ENCODE measurements around the gene APOE. TPM values are rescaled to one million over a fixed set of nuclear protein-coding genes. Genes with fewer than 3 reads are reported as not detected.

Gene APOE
- total and polyA plus RNA-seq, 2 of the 13 experiments (the other 11 are each of a cell fraction or from before 2014, with no cell fraction given), result 1,328 to 1,470 TPM

DNA sequence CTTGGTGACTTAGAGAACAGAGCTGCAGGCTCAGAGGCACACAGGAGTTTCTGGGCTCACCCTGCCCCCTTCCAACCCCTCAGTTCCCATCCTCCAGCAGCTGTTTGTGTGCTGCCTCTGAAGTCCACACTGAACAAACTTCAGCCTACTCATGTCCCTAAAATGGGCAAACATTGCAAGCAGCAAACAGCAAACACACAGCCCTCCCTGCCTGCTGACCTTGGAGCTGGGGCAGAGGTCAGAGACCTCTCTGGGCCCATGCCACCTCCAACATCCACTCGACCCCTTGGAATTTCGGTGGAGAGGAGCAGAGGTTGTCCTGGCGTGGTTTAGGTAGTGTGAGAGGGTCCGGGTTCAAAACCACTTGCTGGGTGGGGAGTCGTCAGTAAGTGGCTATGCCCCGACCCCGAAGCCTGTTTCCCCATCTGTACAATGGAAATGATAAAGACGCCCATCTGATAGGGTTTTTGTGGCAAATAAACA, 18.7 kb downstream of the APOE start (continued):
- peak; percentile 44; the same call in 1 of the 2 replicates for TF ChIP-seq PHF8 (CRISPR knock-in tag; IDR thresholded peaks at IDR 0.05)
- TF ChIP-seq ZNF557 (CRISPR knock-in tag; IDR thresholded peaks at IDR 0.05), result 0 out of 2 replicates have a peak, but pooled peaks have one; percentile 65
- no peak for TF ChIP-seq RFX3 (CRISPR knock-in tag; IDR thresholded peaks at IDR 0.05)
- no peak for TF ChIP-seq NR0B2 (CRISPR knock-in tag; IDR thresholded peaks at IDR 0.05)
- TF ChIP-seq XBP1 (CRISPR knock-in tag; IDR thresholded peaks at IDR 0.05), result no peak
- peak; percentile 56; the same call in 1 of the 2 replicates for TF ChIP-seq SRY (CRISPR knock-in tag; IDR thresholded peaks at IDR 0.05)
- 0 out of 2 replicates have a peak, but pooled peaks have one; percentile 39 for TF ChIP-seq ZNF740 (CRISPR knock-in tag; IDR thresholded peaks at IDR 0.05)
- peak; percentile 83 for TF ChIP-seq ZSCAN9 (CRISPR knock-in tag; IDR thresholded peaks at IDR 0.05; ENCODE audit: borderline replicate concordance)
- no peak for TF ChIP-seq ZNF234 (CRISPR knock-in tag; conservative IDR thresholded peaks at IDR 0.05)
- 0 out of 2 replicates have a peak, but pooled peaks have one; percentile 42 for TF ChIP-seq FOXP1 (IDR thresholded peaks at IDR 0.05)
- peak; percentile 99 for TF ChIP-seq FOXP1 (CRISPR knock-in tag; IDR thresholded peaks at IDR 0.05)
- no peak for TF ChIP-seq ZNF230 (CRISPR knock-in tag; IDR thresholded peaks at IDR 0.05)
- no peak for TF ChIP-seq ZNF782 (CRISPR knock-in tag; IDR thresholded peaks at IDR 0.05; ENCODE audit: borderline replicate concordance)
- TF ChIP-seq ZSCAN29 (CRISPR knock-in tag; conservative IDR thresholded peaks at IDR 0.05), result peak; percentile 98
- TF ChIP-seq HOXD1 (CRISPR knock-in tag; IDR thresholded peaks at IDR 0.05), result peak; percentile 60; the same call in 1 of the 2 replicates
- no peak for TF ChIP-seq PBX3 (CRISPR knock-in tag; IDR thresholded peaks at IDR 0.05; ENCODE audit: borderline replicate concordance)
- no peak for TF ChIP-seq TCF12 (IDR thresholded peaks at IDR 0.05)
- peak; percentile 96 for TF ChIP-seq TCF12 (CRISPR knock-in tag; IDR thresholded peaks at IDR 0.05)
- no peak for TF ChIP-seq ZNF496 (CRISPR knock-in tag; IDR thresholded peaks at IDR 0.05; ENCODE audit: insufficient replicate concordance)
- TF ChIP-seq, protein P1, sequence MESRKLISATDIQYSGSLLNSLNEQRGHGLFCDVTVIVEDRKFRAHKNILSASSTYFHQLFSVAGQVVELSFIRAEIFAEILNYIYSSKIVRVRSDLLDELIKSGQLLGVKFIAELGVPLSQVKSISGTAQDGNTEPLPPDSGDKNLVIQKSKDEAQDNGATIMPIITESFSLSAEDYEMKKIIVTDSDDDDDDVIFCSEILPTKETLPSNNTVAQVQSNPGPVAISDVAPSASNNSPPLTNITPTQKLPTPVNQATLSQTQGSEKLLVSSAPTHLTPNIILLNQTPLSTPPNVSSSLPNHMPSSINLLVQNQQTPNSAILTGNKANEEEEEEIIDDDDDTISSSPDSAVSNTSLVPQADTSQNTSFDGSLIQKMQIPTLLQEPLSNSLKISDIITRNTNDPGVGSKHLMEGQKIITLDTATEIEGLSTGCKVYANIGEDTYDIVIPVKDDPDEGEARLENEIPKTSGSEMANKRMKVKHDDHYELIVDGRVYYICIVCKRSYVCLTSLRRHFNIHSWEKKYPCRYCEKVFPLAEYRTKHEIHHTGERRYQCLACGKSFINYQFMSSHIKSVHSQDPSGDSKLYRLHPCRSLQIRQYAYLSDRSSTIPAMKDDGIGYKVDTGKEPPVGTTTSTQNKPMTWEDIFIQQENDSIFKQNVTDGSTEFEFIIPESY (CRISPR knock-in tag; IDR thresholded peaks at IDR 0.05), result peak; percentile 89; the same call in 1 of the 2 replicates
- peak; percentile 98 for TF ChIP-seq HNF4G (IDR thresholded peaks at IDR 0.05; ENCODE audit: borderline replicate concordance, low read depth, low read length)
- TF ChIP-seq HNF4G (CRISPR knock-in tag; IDR thresholded peaks at IDR 0.05; ENCODE audit: borderline replicate concordance, low read depth), result peak; percentile 97
- peak; percentile 90 for TF ChIP-seq ZKSCAN8 (CRISPR knock-in tag; IDR thresholded peaks at IDR 0.05; ENCODE audit: borderline replicate concordance)
- TF ChIP-seq ZNF850 (CRISPR knock-in tag; conservative IDR thresholded peaks at IDR 0.05), result no peak

All from HepG2 (cell line).